Activated CD4-positive, alpha-beta memory T cell treated with anti-CD3 and anti-CD28 coated beads for 36 hours (primary cell): ENCODE results near the gene RSRC1. TPM values are rescaled to one million over a fixed set of nuclear protein-coding genes. Genes with fewer than 3 reads are reported as not detected.

Source experiments
- CTCF ChIA-PET: fragments of 350-600 bp; sonication (Branson Sonifier 250); formaldehyde crosslinking; loops from one replicate; lab custom pipeline; 2021; ENCODE audit warnings: antibody characterized with exemption, inconsistent platforms; lab: Charles Lee
- POLR2A ChIA-PET: fragments of 350-600 bp; sonication (Branson Sonifier 250); formaldehyde crosslinking; loops from one replicate; lab custom pipeline; 2021; ENCODE audit warnings: antibody characterized with exemption; lab: Charles Lee
- DNase-seq: peaks from one replicate; pipeline ENCODE4 v3.0.0-alpha.2; 2020
- H3K27ac Mint-ChIP-seq: one replicate; pipeline ENCODE4 v1.8.0; 2021; ENCODE audit warnings: mixed read lengths
- H3K27me3 Mint-ChIP-seq: one replicate; pipeline ENCODE4 v1.8.0; 2021; ENCODE audit warnings: mixed read lengths
- H3K36me3 Mint-ChIP-seq: one replicate; pipeline ENCODE4 v1.8.0; 2021; ENCODE audit warnings: mixed read lengths
- H3K4me1 Mint-ChIP-seq: one replicate; pipeline ENCODE4 v1.8.0; 2021; ENCODE audit warnings: low read depth, mixed read lengths
- H3K4me3 Mint-ChIP-seq: one replicate; pipeline ENCODE4 v1.8.0; 2021; ENCODE audit warnings: mild to moderate bottlenecking, mixed read lengths
- H3K9me3 Mint-ChIP-seq: one replicate; pipeline ENCODE4 v1.8.0; 2021; ENCODE audit warnings: mixed read lengths
- intact Hi-C: fragments of 100-400 bp; cut with micrococcal nuclease; formaldehyde crosslinking; loops from one replicate; pipeline ENCODE4 v1.15.1; 2023
- total RNA-seq, 2 experiments: library from RNA; stranded (reverse); gene quantifications; one replicate each; pipeline ENCODE4 v1.2.3, GENCODE V29; 2021

The RSRC1 gene
- total RNA-seq, 2 experiments from 2014 or later, result 39.4 to 43.8 TPM

GRCh38 chr3:158568784-158569183, 458.9 kb downstream of the RSRC1 start:
- H3K4me1 Mint-ChIP-seq, result peaks cover 11% of the 10 kb centered on the region
- no peak for DNase-seq
- ChIA-PET POLR2A (no interaction called here), CTCF (interaction anchor here (0.7 to 2.5 kb wide), 3 partner anchors 29 to 465 kb away, joined by 3 to 8 read pairs (median 4); partner anchors contain the start of gene GFM1)
- intact Hi-C loops, result no loop called here
- H3K36me3 Mint-ChIP-seq, result no peaks in the 10 kb centered on the region
- H3K9me3 Mint-ChIP-seq, result peaks cover 4% of the 10 kb centered on the region
- no peak overlapping the region for H3K4me3 Mint-ChIP-seq
- no peak overlapping the region for H3K27ac Mint-ChIP-seq
- peaks cover 26% of the 10 kb centered on the region for H3K27me3 Mint-ChIP-seq

- H3K4me3 Mint-ChIP-seq, result no peak overlapping the region
- peaks cover 4% of the 10 kb centered on the region for H3K9me3 Mint-ChIP-seq
- no peaks in the 10 kb centered on the region for H3K36me3 Mint-ChIP-seq
- no peak for DNase-seq
- peaks cover 26% of the 10 kb centered on the region for H3K27me3 Mint-ChIP-seq
- peaks cover 11% of the 10 kb centered on the region for H3K4me1 Mint-ChIP-seq
- intact Hi-C loops, result no loop called here
- ChIA-PET POLR2A (no interaction called here), CTCF (interaction anchor here (1.5 to 2.5 kb wide), 2 partner anchors 75 to 964 kb away, joined by 4 to 8 read pairs; partner anchors contain the start of gene GFM1)
- no peak overlapping the region for H3K27ac Mint-ChIP-seq
These were observed 459.9 kb downstream of the RSRC1 start for GRCh38 chr3:158569794-158570193.

- Mint-ChIP-seq H3K36me3 (no peaks in the 10 kb centered on the region), H3K4me1 (peaks cover 11% of the 10 kb centered on the region), H3K27me3 (peaks cover 26% of the 10 kb centered on the region), H3K27ac (peak within 1 kb of the TSS; percentile 62), H3K9me3 (no peaks in the 10 kb centered on the region), H3K4me3 (peak within 1 kb of the TSS; percentile 81)
- ChIA-PET CTCF (interaction anchor here (1.0 to 2.5 kb wide), 4 partner anchors 11 to 965 kb away, joined by 3 to 8 read pairs (median 4); partner anchors contain the start of gene GFM1), POLR2A (interaction anchor here (1.4 to 1.5 kb wide), 2 partner anchors 69 to 73 kb away, joined by 3 to 6 read pairs; partner anchors contain the start of gene GFM1)
- peak; percentile 91 for DNase-seq
- intact Hi-C loops, result no loop called here
These were observed 461.3 kb downstream of the RSRC1 start, which contains the start of gene MLF1 for GRCh38 chr3:158570999-158571702. MLF1 (plus strand) TSS chr3:158571194; CDS start chr3:158571301, 107 bp downstream.

- H3K36me3 Mint-ChIP-seq, result no peaks in the 10 kb centered on the region
- POLR2A ChIA-PET, result no interaction called here
- H3K9me3 Mint-ChIP-seq, result no peaks in the 10 kb centered on the region
- H3K4me1 Mint-ChIP-seq, result peaks cover 11% of the 10 kb centered on the region
- no peak for DNase-seq
- intact Hi-C loops, result no loop called here
- H3K27me3 Mint-ChIP-seq, result peaks cover 26% of the 10 kb centered on the region
- no peak overlapping the region for H3K27ac Mint-ChIP-seq
- CTCF ChIA-PET, result no interaction called here
- H3K4me3 Mint-ChIP-seq, result no peak overlapping the region
These were observed 462.3 kb downstream of the RSRC1 start for GRCh38 chr3:158571969-158572765.

GRCh38 chr3:158572766-158573060, 462.8 kb downstream of the RSRC1 start:
- no peak for DNase-seq
- H3K4me1 Mint-ChIP-seq, result peaks cover 11% of the 10 kb centered on the region
- H3K36me3 Mint-ChIP-seq, result no peaks in the 10 kb centered on the region
- no peaks in the 10 kb centered on the region for H3K9me3 Mint-ChIP-seq
- intact Hi-C loops, result no loop called here
- CTCF ChIA-PET, result no interaction called here
- POLR2A ChIA-PET, result no interaction called here
- peaks cover 26% of the 10 kb centered on the region for H3K27me3 Mint-ChIP-seq
- no peak overlapping the region for H3K27ac Mint-ChIP-seq
- H3K4me3 Mint-ChIP-seq, result no peak overlapping the region

DNA sequence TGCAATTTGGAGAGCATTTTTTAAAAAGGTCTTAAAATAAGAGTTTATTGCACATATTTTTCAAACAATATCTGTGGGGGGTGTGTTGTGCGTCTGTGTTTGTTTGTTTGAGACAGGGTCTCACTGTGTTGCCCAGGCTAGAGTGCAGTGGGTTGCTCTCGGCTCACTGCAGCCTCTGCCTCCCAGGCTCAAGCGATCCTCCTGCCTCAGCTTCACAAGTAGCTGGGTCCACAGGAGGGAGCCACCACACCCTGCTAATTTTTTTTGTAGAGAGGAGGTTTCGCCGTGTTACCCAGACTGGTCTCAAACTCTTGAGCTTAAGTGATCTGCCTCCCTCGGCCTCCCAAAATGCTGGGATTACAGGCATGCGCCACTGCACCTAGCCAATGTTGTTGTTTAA, 463.8 kb downstream of the RSRC1 start:
- intact Hi-C loops, result no loop called here
- Mint-ChIP-seq H3K36me3 (no peaks in the 10 kb centered on the region), H3K9me3 (no peaks in the 10 kb centered on the region), H3K27me3 (peaks cover 18% of the 10 kb centered on the region), H3K27ac (no peak overlapping the region), H3K4me3 (no peak overlapping the region), H3K4me1 (peaks cover 11% of the 10 kb centered on the region)
- ChIA-PET CTCF (interaction anchor here (1.2 kb wide), 1 partner anchor 71 kb away, joined by 4 read pairs; the partner anchor contains the start of gene GFM1), POLR2A (no interaction called here)
- DNase-seq, result no peak

GRCh38 chr3:158574646-158575045, 464.8 kb downstream of the RSRC1 start:
- Mint-ChIP-seq H3K36me3 (no peaks in the 10 kb centered on the region), H3K4me1 (peaks cover 11% of the 10 kb centered on the region), H3K27me3 (peaks cover 17% of the 10 kb centered on the region), H3K4me3 (no peak overlapping the region), H3K9me3 (no peaks in the 10 kb centered on the region), H3K27ac (no peak overlapping the region)
- intact Hi-C loops, result no loop called here
- POLR2A ChIA-PET, result no interaction called here
- no peak for DNase-seq
- CTCF ChIA-PET, result no interaction called here

DNA sequence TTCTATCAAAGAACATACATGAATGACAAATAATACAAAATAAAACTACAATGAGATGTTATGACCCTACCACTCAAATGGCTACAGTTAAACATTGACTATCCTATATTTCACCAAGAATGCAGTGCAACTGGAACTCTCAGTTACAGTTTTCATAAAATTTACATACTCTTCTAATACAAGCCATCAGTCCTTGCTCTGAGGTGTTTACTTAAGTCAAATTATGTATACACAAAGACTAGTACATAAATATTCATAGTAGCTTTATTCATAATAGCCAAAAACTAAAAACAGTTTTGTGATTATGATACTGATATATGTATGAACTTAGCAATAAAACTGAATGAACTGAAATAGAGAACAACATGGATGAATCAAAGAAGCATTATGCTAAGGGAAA, 480.3 kb downstream of the RSRC1 start:
- CTCF ChIA-PET, result no interaction called here

More for the DNA sequence above, 480.3 kb downstream of the RSRC1 start:
- POLR2A ChIA-PET, result no interaction called here
- H3K4me1 Mint-ChIP-seq, result no peaks in the 10 kb centered on the region
- H3K27ac Mint-ChIP-seq, result no peak overlapping the region
- intact Hi-C loops, result no loop called here
- no peaks in the 10 kb centered on the region for H3K27me3 Mint-ChIP-seq
- no peaks in the 10 kb centered on the region for H3K9me3 Mint-ChIP-seq
- DNase-seq, result no peak
- H3K4me3 Mint-ChIP-seq, result no peak overlapping the region
- no peaks in the 10 kb centered on the region for H3K36me3 Mint-ChIP-seq

Other genes with a start within 250 kb of the RSRC1 start
- gene SHOX2, start 3.7 kb upstream of the RSRC1 start, total RNA-seq, result not detected